SH-SY5Y (cell line): ENCODE data around the gene MAN1B1.

ENCODE experiments used
- GATA2 ChIP-seq: IDR thresholded peaks from 2 replicates; pipeline ENCODE4 v1.6.1; 2011; ENCODE audit warnings: mild to moderate bottlenecking, low read depth, low read length
- GATA3 ChIP-seq: IDR thresholded peaks from 2 replicates; pipeline ENCODE4 v1.6.1; 2011; ENCODE audit warnings: low read depth, mild to moderate bottlenecking, low read length, moderate library complexity

GRCh38 chr9:137147793-137148160, 61.0 kb downstream of the MAN1B1 start:
- TF ChIP-seq GATA2: no peak
- TF ChIP-seq GATA3: no peak
